HEK293T (cell line): ENCODE data around the gene XBP1.

Experiments
- ARNT ChIP-seq: fragments of 450-650 bp; IDR thresholded peaks from 2 replicates; pipeline ENCODE4 v1.6.1; 2017; ENCODE audit warnings: mild to moderate bottlenecking
- BHLHE40 ChIP-seq: fragments of 450-650 bp; IDR thresholded peaks from 2 replicates; pipeline ENCODE4 v1.6.1; 2016; ENCODE audit warnings: mild to moderate bottlenecking, moderate library complexity, borderline replicate concordance
- ELF4 ChIP-seq: fragments of 450-650 bp; IDR thresholded peaks from 2 replicates; pipeline ENCODE4 v1.6.1; 2017; ENCODE audit warnings: antibody characterized with exemption
- FOXA1 ChIP-seq: fragments of 450-650 bp; IDR thresholded peaks from 2 replicates; pipeline ENCODE4 v1.6.1; 2016; ENCODE audit warnings: mild to moderate bottlenecking
- FOXK2 ChIP-seq: fragments of 450-650 bp; IDR thresholded peaks from 2 replicates; pipeline ENCODE4 v1.6.1; 2016; ENCODE audit warnings: mild to moderate bottlenecking
- FOXM1 ChIP-seq: fragments of 450-650 bp; IDR thresholded peaks from 2 replicates; pipeline ENCODE4 v1.6.1; 2017; ENCODE audit warnings: mild to moderate bottlenecking, borderline replicate concordance
- HDGF ChIP-seq: fragments of 450-650 bp; IDR thresholded peaks from 2 replicates; pipeline ENCODE4 v1.6.1; 2017; ENCODE audit warnings: antibody characterized with exemption, borderline replicate concordance
- LEF1 ChIP-seq: fragments of 450-650 bp; IDR thresholded peaks from 2 replicates; pipeline ENCODE4 v1.6.1; 2017; ENCODE audit warnings: mild to moderate bottlenecking, borderline replicate concordance
- NFRKB ChIP-seq: fragments of 450-650 bp; IDR thresholded peaks from 2 replicates; pipeline ENCODE4 v1.6.1; 2016; ENCODE audit warnings: mild to moderate bottlenecking, moderate library complexity
- SP1 ChIP-seq: fragments of 450-650 bp; IDR thresholded peaks from 2 replicates; pipeline ENCODE4 v1.6.1; 2017
- SUZ12 ChIP-seq: fragments of 450-650 bp; IDR thresholded peaks from 2 replicates; pipeline ENCODE4 v1.6.1; 2016; ENCODE audit warnings: mild to moderate bottlenecking
- TARDBP ChIP-seq: fragments of 450-650 bp; IDR thresholded peaks from 2 replicates; pipeline ENCODE4 v1.6.1; 2016
- ZNF384 ChIP-seq: fragments of 450-650 bp; IDR thresholded peaks from 2 replicates; pipeline ENCODE4 v1.6.1; 2016

DNA sequence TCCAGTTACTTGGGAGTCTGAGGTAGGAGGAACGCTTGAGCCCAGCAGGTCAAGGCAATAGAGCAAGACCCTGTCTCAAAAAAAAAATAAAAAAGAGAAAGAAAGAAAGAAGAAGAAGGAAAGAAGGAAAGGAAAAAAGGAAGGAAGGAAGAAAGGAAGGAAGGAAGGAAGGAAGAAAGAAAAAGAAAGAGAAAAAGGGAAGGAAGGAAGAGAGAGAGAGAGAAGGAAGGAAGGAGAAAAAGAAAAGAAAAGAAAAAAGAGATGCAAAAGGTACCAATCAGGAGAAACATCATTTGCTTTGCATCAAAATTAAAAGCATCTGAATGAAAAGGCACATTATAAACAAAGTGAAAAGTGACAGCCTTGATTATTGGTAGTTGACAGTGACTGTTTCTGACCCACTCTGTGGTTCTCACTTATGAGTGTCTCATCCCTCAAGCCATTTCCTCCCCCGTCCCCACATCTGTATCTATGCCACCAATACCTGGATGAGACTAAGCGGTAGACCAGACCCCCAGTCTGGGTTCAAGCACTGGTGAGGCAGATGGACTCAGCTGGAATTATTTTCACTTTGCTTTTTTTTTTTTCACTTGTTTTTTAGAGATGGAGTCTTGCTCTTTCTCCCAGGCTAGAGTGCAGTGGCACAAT lies 33.0 kb upstream of the XBP1 start:
- TF ChIP-seq NFRKB, result no peak
- no peak for TF ChIP-seq ARNT
- TF ChIP-seq TARDBP, result no peak
- TF ChIP-seq HDGF, result no peak
- no peak for TF ChIP-seq BHLHE40
- TF ChIP-seq SUZ12, result no peak
- TF ChIP-seq FOXK2, result no peak
- no peak for TF ChIP-seq FOXM1
- TF ChIP-seq SP1, result no peak
- TF ChIP-seq FOXA1, result no peak
- no peak for TF ChIP-seq ZNF384
- no peak for TF ChIP-seq ELF4
- no peak for TF ChIP-seq LEF1
